SU-DHL-6 (cell line): Measurements from ENCODE around the gene ESRRA.

Experiments used
- H2AFZ ChIP-seq: fragments of 200-600 bp; sonication (generic); 2 replicates; pipeline ENCODE4 v1.6.1; 2014; ENCODE audit warnings: low read depth, mild to moderate bottlenecking, moderate library complexity, mixed read lengths, antibody characterized with exemption, low read length; ENCODE audit not compliant: severe bottlenecking
- H3F3A ChIP-seq: fragments of 200-600 bp; shearing (Covaris generic); 2 replicates; pipeline ENCODE4 v1.6.0; 2016; ENCODE audit warnings: antibody characterized with exemption, mild to moderate bottlenecking; ENCODE audit not compliant: insufficient read depth
- H3K27ac ChIP-seq: fragments of 200-600 bp; sonication (generic); 2 replicates; pipeline ENCODE4 v1.5.1; 2016; ENCODE audit warnings: low read depth, mild to moderate bottlenecking, low read length, moderate library complexity, mixed read lengths
- H3K27me3 ChIP-seq: fragments of 200-600 bp; sonication (generic), shearing (Covaris generic); 2 replicates; pipeline ENCODE4 v1.6.0; 2014; ENCODE audit warnings: mild to moderate bottlenecking, low read length
- H3K36me3 ChIP-seq: fragments of 200-600 bp; sonication (generic); 2 replicates; pipeline ENCODE4 v1.6.1; 2014; ENCODE audit warnings: mild to moderate bottlenecking, low read length, mixed read lengths
- H3K4me2 ChIP-seq: fragments of 300-600, 200-600 bp; shearing (Covaris generic), sonication (generic); 2 replicates; pipeline ENCODE4 v1.6.0; 2014; ENCODE audit warnings: low read length, low read depth, mild to moderate bottlenecking; ENCODE audit not compliant: poor library complexity, severe bottlenecking
- H3K4me3 ChIP-seq: fragments of 200-600 bp; sonication (generic); 2 replicates; pipeline ENCODE4 v1.5.1; 2014; ENCODE audit warnings: antibody characterized with exemption, low read length, mild to moderate bottlenecking, mixed read lengths; ENCODE audit not compliant: insufficient read depth, poor library complexity, severe bottlenecking
- H3K79me2 ChIP-seq: fragments of 200-600 bp; sonication (generic); 2 replicates; pipeline ENCODE4 v1.6.1; 2014; ENCODE audit warnings: mild to moderate bottlenecking, low read length, moderate library complexity; ENCODE audit not compliant: insufficient read depth
- H3K9ac ChIP-seq: fragments of 200-600 bp; sonication (generic); 2 replicates; pipeline ENCODE4 v1.7.0; 2014; ENCODE audit warnings: mild to moderate bottlenecking, low read length
- H3K9me2 ChIP-seq: fragments of 200-600 bp; sonication (generic); replicated peaks from 2 replicates; pipeline ENCODE4 v1.6.1; 2014; ENCODE audit warnings: low read length; ENCODE audit not compliant: insufficient read depth
- H3K9me3 ChIP-seq: fragments of 200-600 bp; sonication (generic); 2 replicates; pipeline ENCODE4 v1.6.1; 2014; ENCODE audit warnings: low read length, mixed read lengths; ENCODE audit not compliant: insufficient read depth
- H4K20me1 ChIP-seq: fragments of 200-600 bp; sonication (generic); 2 replicates; pipeline ENCODE4 v1.6.1; 2014; ENCODE audit warnings: low read depth, mild to moderate bottlenecking, antibody characterized with exemption, low read length, moderate library complexity, mixed read lengths
- CTCF ChIP-seq: fragments of 200-600 bp; sonication (generic); IDR thresholded peaks from one replicate; pipeline ENCODE4 v1.5.1; 2017; ENCODE audit warnings: antibody characterized with exemption, mild to moderate bottlenecking, low read length, moderate library complexity; ENCODE audit not compliant: insufficient read depth, poor library complexity, severe bottlenecking
- EZH2phosphoT487 ChIP-seq: fragments of 200-600 bp; sonication (generic), shearing (Covaris generic); conservative IDR thresholded peaks from 2 replicates; pipeline ENCODE4 v1.6.1; 2018; ENCODE audit warnings: mild to moderate bottlenecking, antibody characterized with exemption, low read length, moderate library complexity, mixed read lengths

Gene ESRRA

DNA sequence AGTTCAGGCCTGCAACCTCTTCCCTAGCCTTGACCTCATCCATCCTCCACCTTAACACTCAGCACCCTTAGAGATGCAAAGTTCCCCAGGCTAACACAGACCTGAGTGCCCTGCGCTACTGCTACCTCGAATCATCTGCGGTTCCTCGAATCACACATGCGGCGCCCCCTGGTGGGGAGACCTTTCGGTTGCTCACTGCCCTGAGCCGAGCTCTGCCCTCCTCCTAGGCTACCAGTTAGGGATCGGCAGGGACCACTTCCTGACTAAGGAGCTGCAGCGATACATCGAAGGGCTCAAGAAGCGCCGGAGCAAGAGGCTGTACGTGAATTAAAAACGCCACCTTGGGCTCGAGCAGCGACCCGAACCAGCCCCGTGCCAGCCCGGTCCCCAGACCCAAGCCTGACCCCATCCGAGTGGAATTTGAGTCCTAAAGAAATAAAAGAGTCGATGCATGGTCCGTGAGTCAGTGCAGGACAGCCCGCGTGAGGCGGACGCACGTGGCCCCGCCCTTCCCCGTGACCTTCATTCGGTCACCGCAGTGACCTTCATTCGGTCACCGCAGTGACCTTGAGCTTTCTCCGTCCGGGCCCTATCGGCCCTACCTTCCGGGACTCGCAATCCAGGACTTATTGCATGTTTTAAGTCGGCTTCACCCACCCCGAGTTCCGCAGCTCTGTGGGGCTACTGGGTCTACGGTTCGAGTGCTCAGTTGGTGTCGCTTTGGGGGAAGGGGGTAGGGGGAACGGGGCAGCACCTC lies 830 bp upstream of the ESRRA start:
- Histone ChIP-seq H3K4me3 (peak overlapping the region; percentile 67), H3K4me2 (peak overlapping the region; percentile 74), H2AFZ (peak overlapping the region; percentile 45), H4K20me1 (no peaks in the 10 kb centered on the region), H3K9ac (peak overlapping the region; percentile 89), H3F3A (peaks cover 4% of the 10 kb centered on the region; the same call in 1 of the 2 replicates), H3K36me3 (no peaks in the 10 kb centered on the region), H3K27ac (peak overlapping the region; percentile 95), H3K27me3 (no peaks in the 10 kb centered on the region), H3K9me2 (no peaks in the 10 kb centered on the region), H3K9me3 (no peaks in the 10 kb centered on the region), H3K79me2 (peaks cover 28% of the 10 kb centered on the region)
- TF ChIP-seq CTCF, result peak; percentile 100
- no peak for TF ChIP-seq EZH2phosphoT487

DNA sequence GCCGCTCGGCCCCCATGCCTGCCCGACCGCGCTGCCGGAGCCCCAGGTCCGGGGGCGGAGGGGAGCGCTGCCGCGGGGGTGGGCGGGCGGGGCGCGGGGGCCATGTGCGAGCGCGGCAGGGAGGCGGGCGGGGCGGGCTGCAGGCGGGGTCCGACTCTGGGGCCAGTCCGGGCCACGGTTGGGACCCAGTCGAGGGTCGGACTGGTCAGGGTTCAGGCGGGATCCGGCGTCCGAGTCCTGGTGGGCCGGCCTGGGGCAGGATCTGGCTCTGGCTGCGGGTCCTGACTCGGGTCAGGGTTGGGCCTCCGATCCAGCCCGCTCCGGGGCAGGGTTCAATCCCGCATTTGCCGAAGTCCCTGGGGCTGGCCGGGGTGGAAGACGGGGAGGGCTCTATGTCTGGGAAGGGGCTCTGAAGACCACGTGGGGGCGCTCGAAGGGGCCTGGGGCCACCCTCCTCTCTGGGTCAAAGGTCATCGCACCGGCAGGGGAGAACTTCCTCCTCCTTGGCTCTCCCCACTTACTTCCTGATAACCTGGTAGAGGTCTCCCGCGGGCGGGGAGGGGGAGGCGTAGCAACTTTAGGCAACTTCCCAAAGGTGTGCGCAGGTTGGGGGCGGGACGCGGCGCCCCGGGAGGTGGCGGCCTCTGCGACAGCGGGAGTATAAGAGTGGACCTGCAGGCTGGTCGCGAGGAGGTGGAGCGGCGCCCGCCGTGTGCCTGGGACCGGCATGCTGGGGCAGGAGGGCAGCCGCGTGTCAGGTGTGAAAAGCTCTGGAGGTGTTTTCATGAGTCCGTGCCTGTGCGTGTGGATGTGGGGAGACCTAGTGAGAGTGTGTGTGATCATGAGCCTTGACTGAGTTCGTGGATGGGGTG lies 603 bp downstream of the ESRRA start:
- Histone ChIP-seq H3K9me2 (no peaks in the 10 kb centered on the region), H4K20me1 (no peaks in the 10 kb centered on the region), H3K79me2 (peaks cover 39% of the 10 kb centered on the region), H3K27ac (peak overlapping the region; percentile 66), H3K27me3 (no peaks in the 10 kb centered on the region), H3K4me2 (peak overlapping the region; percentile 69), H3K9ac (peak overlapping the region; percentile 95), H3F3A (peaks cover 4% of the 10 kb centered on the region; the same call in 1 of the 2 replicates), H3K36me3 (no peaks in the 10 kb centered on the region), H3K9me3 (no peaks in the 10 kb centered on the region), H3K4me3 (peak overlapping the region; percentile 97), H2AFZ (peak overlapping the region; percentile 38)
- TF ChIP-seq EZH2phosphoT487, result no peak
- TF ChIP-seq CTCF, result peak; percentile 50

DNA sequence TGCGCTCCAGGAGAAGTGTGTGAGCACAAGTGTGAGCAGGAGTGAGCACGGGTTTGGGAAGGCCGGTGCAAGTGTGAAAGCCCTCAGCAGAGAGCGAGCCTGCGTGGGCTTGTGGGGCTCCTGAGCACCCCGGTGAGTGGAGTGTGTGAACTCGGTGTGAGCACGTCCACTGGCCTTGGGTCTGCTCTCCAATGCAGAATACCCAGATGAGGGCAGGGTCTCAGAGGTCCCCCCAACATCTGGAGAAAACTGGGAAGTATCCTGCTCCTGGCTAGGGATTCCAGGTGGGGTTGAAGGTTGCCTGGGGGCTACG lies 1.2 kb downstream of the ESRRA start:
- Histone ChIP-seq H3K36me3 (no peaks in the 10 kb centered on the region), H3K27me3 (no peaks in the 10 kb centered on the region), H4K20me1 (no peaks in the 10 kb centered on the region), H3K4me3 (peak overlapping the region; percentile 97), H3K9ac (peak overlapping the region; percentile 95), H3K4me2 (peak overlapping the region; percentile 69), H3K9me3 (no peaks in the 10 kb centered on the region), H3K27ac (peak overlapping the region; percentile 66), H2AFZ (peak overlapping the region; percentile 38), H3K79me2 (peaks cover 42% of the 10 kb centered on the region), H3F3A (peaks cover 4% of the 10 kb centered on the region; the same call in 1 of the 2 replicates), H3K9me2 (no peaks in the 10 kb centered on the region)
- no peak for TF ChIP-seq EZH2phosphoT487
- TF ChIP-seq CTCF, result no peak
